Hepatocyte (in vitro differentiated cells): ENCODE measurements around the gene CELSR1. TPM values are rescaled to one million over a fixed set of nuclear protein-coding genes. Genes with fewer than 3 reads are reported as not detected.

Source experiments
- DNase-seq: peaks from one replicate; pipeline ENCODE4 v3.0.0-alpha.2; 2016; ENCODE audit warnings: low spot score
- H2AFZ ChIP-seq: fragments of 200-600 bp; sonication (generic); 2 replicates; pipeline ENCODE4 v1.6.0; 2016; ENCODE audit warnings: antibody characterized with exemption, mild to moderate bottlenecking
- H3K27ac ChIP-seq: fragments of 200-600 bp; sonication (generic); 2 replicates; pipeline ENCODE4 v1.5.1; 2016; ENCODE audit warnings: mild to moderate bottlenecking
- H3K27me3 ChIP-seq: fragments of 200-600 bp; sonication (generic); 2 replicates; pipeline ENCODE4 v1.6.1; 2016
- H3K36me3 ChIP-seq: fragments of 200-600 bp; sonication (generic); replicated peaks from 2 replicates; pipeline ENCODE4 v1.5.1; 2016; ENCODE audit warnings: low read depth; ENCODE audit not compliant: insufficient read depth
- H3K4me1 ChIP-seq: fragments of 200-600 bp; sonication (generic); 2 replicates; pipeline ENCODE4 v1.5.1; 2016; ENCODE audit warnings: mild to moderate bottlenecking, moderate library complexity; ENCODE audit not compliant: insufficient read depth
- H3K4me2 ChIP-seq: fragments of 200-600 bp; sonication (generic); 2 replicates; pipeline ENCODE4 v1.6.0; 2016
- H3K4me3 ChIP-seq: fragments of 200-600 bp; sonication (generic); 2 replicates; pipeline ENCODE4 v1.5.1; 2016; ENCODE audit warnings: mild to moderate bottlenecking
- H3K79me2 ChIP-seq: fragments of 200-600 bp; sonication (generic); 2 replicates; pipeline ENCODE4 v1.6.0; 2017; ENCODE audit warnings: mild to moderate bottlenecking
- H3K9me2 ChIP-seq: fragments of 200-600 bp; sonication (generic); replicated peaks from 2 replicates; pipeline ENCODE4 v1.6.0; 2017; ENCODE audit warnings: mild to moderate bottlenecking; ENCODE audit not compliant: insufficient read depth
- H3K9me3 ChIP-seq: fragments of 200-600 bp; sonication (generic); 2 replicates; pipeline ENCODE4 v1.5.1; 2016; ENCODE audit warnings: low read depth, mild to moderate bottlenecking
- H4K20me1 ChIP-seq: fragments of 200-600 bp; sonication (generic); 2 replicates; pipeline ENCODE4 v1.6.0; 2016; ENCODE audit warnings: mild to moderate bottlenecking; ENCODE audit not compliant: insufficient read depth, poor library complexity, severe bottlenecking
- CTCF ChIP-seq: fragments of 200-600 bp; sonication (generic); IDR thresholded peaks from 2 replicates; pipeline ENCODE4 v1.5.1; 2016; ENCODE audit warnings: antibody characterized with exemption, mild to moderate bottlenecking; ENCODE audit not compliant: poor library complexity
- EZH2 ChIP-seq: fragments of 200-600 bp; sonication (generic); IDR thresholded peaks from 2 replicates; pipeline ENCODE4 v1.6.1; 2016; ENCODE audit warnings: antibody characterized with exemption, mild to moderate bottlenecking, borderline replicate concordance
- EZH2phosphoT487 ChIP-seq: fragments of 200-600 bp; sonication (generic); IDR thresholded peaks from one replicate; pipeline ENCODE4 v1.6.1; 2018; ENCODE audit warnings: antibody characterized with exemption, mild to moderate bottlenecking, low read depth, moderate library complexity; ENCODE audit not compliant: unreplicated experiment, severe bottlenecking
- WGBS: methylation state at CpG from one replicate; pipeline ENCODE4 v1.1.6; 2016; ENCODE audit warnings: low lambda C conversion rate; ENCODE audit errors: missing lambda C conversion rate; 5-methylcytosine and 5-hydroxymethylcytosine counted together
- polyA plus RNA-seq: library from polyadenylated mRNA; unstranded; fragments of >200 nt; fragmentation: Nextera tagmentation; extraction: Ambion mirVana; gene quantifications from 2 replicates; pipeline ENCODE4 v1.2.1, GENCODE V29; 2016
- total RNA-seq: library from RNA; depleted of rRNA; stranded (reverse); fragments of >200 nt; gene quantifications from 2 replicates; pipeline ENCODE4 v1.2.3, GENCODE V29; 2014

The CELSR1 gene
- total and polyA plus RNA-seq, 2 experiments from 2014 or later, result 3.0 to 8.7 TPM

- Histone ChIP-seq H3K79me2 (no peaks in the 10 kb centered on the region), H3K4me2 (no peak overlapping the region), H3K9me3 (no peaks in the 10 kb centered on the region), H3K9me2 (no peaks in the 10 kb centered on the region), H4K20me1 (peaks cover 9% of the 10 kb centered on the region), H3K36me3 (no peaks in the 10 kb centered on the region), H3K27ac (no peak overlapping the region), H2AFZ (no peak overlapping the region), H3K4me1 (no peaks in the 10 kb centered on the region), H3K27me3 (no peaks in the 10 kb centered on the region), H3K4me3 (no peak overlapping the region)
- DNase-seq, result peak; percentile 83
- WGBS, result 57% methylated on average over 21 of the region's 22 CpGs
- TF ChIP-seq EZH2, result no peak
- peak; percentile 82 for TF ChIP-seq CTCF
Observed at GRCh38 chr22:46355369-46355995, 181.9 kb downstream of the CELSR1 start.

GRCh38 chr22:46354993-46355305 lies 182.5 kb downstream of the CELSR1 start:
- DNase-seq, result no peak
- Histone ChIP-seq H3K9me2 (no peaks in the 10 kb centered on the region), H3K4me1 (no peaks in the 10 kb centered on the region), H3K27me3 (no peaks in the 10 kb centered on the region), H3K9me3 (no peaks in the 10 kb centered on the region), H3K4me2 (no peak overlapping the region), H2AFZ (no peak overlapping the region), H3K79me2 (no peaks in the 10 kb centered on the region), H4K20me1 (peaks cover 9% of the 10 kb centered on the region), H3K36me3 (no peaks in the 10 kb centered on the region), H3K4me3 (no peak overlapping the region), H3K27ac (no peak overlapping the region)
- 94% methylated on average over 7 of the region's 7 CpGs for WGBS
- no peak for TF ChIP-seq CTCF
- TF ChIP-seq EZH2, result no peak
- TF ChIP-seq EZH2phosphoT487, result no peak

- H3K27ac ChIP-seq, result no peak overlapping the region
- H3K27me3 ChIP-seq, result no peaks in the 10 kb centered on the region
- H3K4me3 ChIP-seq, result no peak overlapping the region
- 92% methylated on average over 21 of the region's 21 CpGs for WGBS
- DNase-seq, result no peak
- no peaks in the 10 kb centered on the region for H3K79me2 ChIP-seq
- H3K4me1 ChIP-seq, result no peaks in the 10 kb centered on the region
- H3K4me2 ChIP-seq, result no peak overlapping the region
- no peaks in the 10 kb centered on the region for H3K9me2 ChIP-seq
- TF ChIP-seq EZH2phosphoT487, result no peak
- TF ChIP-seq CTCF, result no peak
- no peak for TF ChIP-seq EZH2
- H3K9me3 ChIP-seq, result no peaks in the 10 kb centered on the region
- no peaks in the 10 kb centered on the region for H3K36me3 ChIP-seq
- no peak overlapping the region for H2AFZ ChIP-seq
- peaks cover 9% of the 10 kb centered on the region for H4K20me1 ChIP-seq
Observed at GRCh38 chr22:46354176-46354992, 183.0 kb downstream of the CELSR1 start.
